Panc1 (cell line): ENCODE data around the gene MORN1. TPM values are rescaled to one million over a fixed set of nuclear protein-coding genes. Genes with fewer than 3 reads are reported as not detected.
A peak's percentile ranks its signal among the peaks of the same experiment; 100 is the strongest.

ENCODE experiments used
- ATAC-seq: fragments of 200-7000 bp; cut with Tn5 transposase; 2 replicates; pipeline ENCODE4 v1.9.1; 2020; ENCODE audit warnings: mild to moderate bottlenecking, moderate library complexity
- BruUV-seq: library from RNA; stranded (reverse); fragments of 400-500 nt; replicated peaks from 2 replicates; lab custom pipeline; 2021; lab: Mats Ljungman, UMichigan
- CTCF ChIA-PET: fragments of 300-600 bp; sonication (Branson Sonifier 250); formaldehyde crosslinking; loops from one replicate; lab custom pipeline; 2022; ENCODE audit warnings: antibody characterized with exemption; lab: Charles Lee
- POLR2A ChIA-PET: fragments of 300-600 bp; sonication (Branson Sonifier 250); formaldehyde crosslinking; loops from one replicate; lab custom pipeline; 2022; ENCODE audit warnings: antibody characterized with exemption; lab: Charles Lee
- DNase-seq: peaks from one replicate; pipeline ENCODE4 v3.0.0-alpha.2; 2010; ENCODE audit warnings: low read depth, low spot score
- H3K27ac ChIP-seq: 2 replicates; pipeline ENCODE4 v1.5.1; 2011; ENCODE audit warnings: mild to moderate bottlenecking, low read length, inconsistent platforms
- H3K27me3 ChIP-seq: fragments of 200-500 bp; sonication (Bioruptor generic); 2 replicates; pipeline ENCODE4 v1.6.0; 2014; ENCODE audit warnings: low read length, inconsistent platforms; ENCODE audit not compliant: control insufficient read depth, insufficient read depth
- H3K36me3 ChIP-seq: fragments of 200-500 bp; sonication (Bioruptor generic); 2 replicates; pipeline ENCODE4 v1.5.1; 2014; ENCODE audit warnings: inconsistent platforms, mild to moderate bottlenecking, low read length, moderate library complexity; ENCODE audit not compliant: control insufficient read depth, insufficient read depth
- H3K4me1 ChIP-seq: 2 replicates; pipeline ENCODE4 v1.5.1; 2011; ENCODE audit warnings: inconsistent platforms, mild to moderate bottlenecking, low read length, moderate library complexity; ENCODE audit not compliant: control insufficient read depth, insufficient read depth
- H3K4me3 ChIP-seq, 2 experiments: 2 replicates each; pipeline ENCODE4 v1.5.1; 2011 to 2012; ENCODE audit warnings: low read depth in 2 of 2, low read length in 2 of 2, mild to moderate bottlenecking in 2 of 2, inconsistent platforms in 1 of 2, moderate library complexity in 1 of 2
- H3K9me3 ChIP-seq: fragments of 200-500 bp; sonication (Bioruptor generic); 2 replicates; pipeline ENCODE4 v1.5.1; 2014; ENCODE audit warnings: low read depth, mild to moderate bottlenecking, inconsistent platforms, low read length, moderate library complexity; ENCODE audit not compliant: control insufficient read depth, insufficient read depth
- CTCF ChIP-seq: fragments of 450-650 bp; IDR thresholded peaks from 2 replicates; pipeline ENCODE4 v1.5.1; 2017; ENCODE audit warnings: mild to moderate bottlenecking
- POLR2AphosphoS5 ChIP-seq: IDR thresholded peaks from 2 replicates; pipeline ENCODE4 v1.6.1; 2012; ENCODE audit warnings: mild to moderate bottlenecking, low read depth, low read length, moderate library complexity
- REST ChIP-seq, 2 experiments: IDR thresholded peaks; 2 replicates each; pipeline ENCODE4 v1.6.1; 2011 to 2012; ENCODE audit warnings: low read depth in 2 of 2, control low read depth in 1 of 2, low read length in 1 of 2, mild to moderate bottlenecking in 1 of 2, moderate library complexity in 1 of 2; ENCODE audit not compliant: insufficient read depth in 1 of 2
- SIN3A ChIP-seq: IDR thresholded peaks from 2 replicates; pipeline ENCODE4 v1.6.1; 2012; ENCODE audit warnings: low read depth, mild to moderate bottlenecking, low read length, moderate library complexity, borderline replicate concordance; ENCODE audit not compliant: insufficient read depth
- TCF7L2 ChIP-seq: IDR thresholded peaks from 2 replicates; pipeline ENCODE4 v1.6.1; 2011; ENCODE audit warnings: mild to moderate bottlenecking, low read depth, low read length, inconsistent platforms
- in situ Hi-C: cut with HindIII; loops from 2 replicates; pipeline ENCODE4 v1.10.0; 2016; ENCODE audit warnings: low sequenced_read_pairs, low pct_unique_long_range_greater_than_20kb
- intact Hi-C: fragments of 100-400 bp; cut with micrococcal nuclease; formaldehyde crosslinking; loops from one replicate; pipeline ENCODE4 v1.10.0; 2022; ENCODE audit not compliant: unreplicated experiment
- total RNA-seq: library from RNA; stranded (reverse); gene quantifications from one replicate; pipeline ENCODE4 v1.2.1, GENCODE V29; 2021; ENCODE audit not compliant: unreplicated experiment

MORN1 gene
- total RNA-seq, 1 experiment from 2014 or later, result 21.3 TPM

- H3K36me3 ChIP-seq, result no peaks in the 10 kb centered on the region
- ChIA-PET CTCF (interaction anchor here (0.7 to 1.7 kb wide), 2 partner anchors 15 to 364 kb away, joined by 6 to 8 read pairs; no protein-coding TSS in a partner anchor), POLR2A (no interaction called here)
- intact Hi-C loops, result loop anchor here (10.0 kb wide), 1 partner anchor 59 kb away; the partner anchor contains the start of gene PLCH2
- peak overlapping the region; percentile 59; the same call in 1 of the 2 replicates for H3K27ac ChIP-seq
- no peaks in the 10 kb centered on the region for H3K27me3 ChIP-seq
- H3K9me3 ChIP-seq, result no peaks in the 10 kb centered on the region
- DNase-seq (no peak), ATAC-seq (no peak)
- peaks cover 33% of the 10 kb centered on the region for H3K4me1 ChIP-seq
- H3K4me3 ChIP-seq, result no peak overlapping the region
- TF ChIP-seq TCF7L2, result no peak
- TF ChIP-seq SIN3A, result no peak
- no peak for TF ChIP-seq POLR2AphosphoS5
- in situ Hi-C loops, result no loop called here
- no TSS peak for BruUV-seq
These were observed 24.0 kb upstream of the MORN1 start for GRCh38 chr1:2415337-2415736.

GRCh38 chr1:2414297-2414958, 23.1 kb upstream of the MORN1 start:
- BruUV-seq, result no TSS peak
- peak; percentile 64 for DNase-seq

More at GRCh38 chr1:2414297-2414958, 23.1 kb upstream of the MORN1 start:
- peaks cover 33% of the 10 kb centered on the region for H3K4me1 ChIP-seq
- peak overlapping the region; percentile 58 to 86; a peak in 3 of 4 replicates for H3K4me3 ChIP-seq
- H3K27ac ChIP-seq, result peak overlapping the region; percentile 80
- no peak for TF ChIP-seq REST (IDR thresholded peaks at IDR 0.05; ENCODE audit: insufficient read depth in 1 of 2, low read depth in 2 of 2, low read length in 1 of 2)
- TF ChIP-seq CTCF, result peak; percentile 97
- ATAC-seq, result peak; percentile 51
- in situ Hi-C loops, result no loop called here
- no peaks in the 10 kb centered on the region for H3K27me3 ChIP-seq
- no peaks in the 10 kb centered on the region for H3K36me3 ChIP-seq
- ChIA-PET CTCF (interaction anchor here (0.6 to 1.7 kb wide), 6 partner anchors 15 to 365 kb away, joined by 3 to 8 read pairs (median 4); partner anchors contain the start of gene PANK4), POLR2A (no interaction called here)
- intact Hi-C loops, result loop anchor here (10.0 kb wide), 1 partner anchor 60 kb away; the partner anchor contains the start of gene PLCH2
- no peaks in the 10 kb centered on the region for H3K9me3 ChIP-seq
